Activated CD4-positive, alpha-beta memory T cell treated with anti-CD3 and anti-CD28 coated beads for 36 hours (primary cell): ENCODE measurements around the gene ECI1. TPM values are rescaled to one million over a fixed set of nuclear protein-coding genes. Genes with fewer than 3 reads are reported as not detected.
"Not testable (repeated sequence)": the region's sequence is repeated elsewhere in the genome, so short reads cannot be mapped to it uniquely, and the experiment has no call there.

ENCODE experiments used
- CTCF ChIA-PET: fragments of 350-600 bp; sonication (Branson Sonifier 250); formaldehyde crosslinking; loops from one replicate; lab custom pipeline; 2021; ENCODE audit warnings: antibody characterized with exemption, inconsistent platforms; lab: Charles Lee
- POLR2A ChIA-PET: fragments of 350-600 bp; sonication (Branson Sonifier 250); formaldehyde crosslinking; loops from one replicate; lab custom pipeline; 2021; ENCODE audit warnings: antibody characterized with exemption; lab: Charles Lee
- DNase-seq: peaks from one replicate; pipeline ENCODE4 v3.0.0-alpha.2; 2020
- H3K27ac Mint-ChIP-seq: one replicate; pipeline ENCODE4 v1.8.0; 2021; ENCODE audit warnings: mixed read lengths
- H3K27me3 Mint-ChIP-seq: one replicate; pipeline ENCODE4 v1.8.0; 2021; ENCODE audit warnings: mixed read lengths
- H3K36me3 Mint-ChIP-seq: one replicate; pipeline ENCODE4 v1.8.0; 2021; ENCODE audit warnings: mixed read lengths
- H3K4me1 Mint-ChIP-seq: one replicate; pipeline ENCODE4 v1.8.0; 2021; ENCODE audit warnings: low read depth, mixed read lengths
- H3K4me3 Mint-ChIP-seq: one replicate; pipeline ENCODE4 v1.8.0; 2021; ENCODE audit warnings: mild to moderate bottlenecking, mixed read lengths
- H3K9me3 Mint-ChIP-seq: one replicate; pipeline ENCODE4 v1.8.0; 2021; ENCODE audit warnings: mixed read lengths
- intact Hi-C: fragments of 100-400 bp; cut with micrococcal nuclease; formaldehyde crosslinking; loops from one replicate; pipeline ENCODE4 v1.15.1; 2023
- total RNA-seq, 2 experiments: library from RNA; stranded (reverse); gene quantifications; one replicate each; pipeline ENCODE4 v1.2.3, GENCODE V29; 2021

The ECI1 gene
- total RNA-seq, 2 experiments from 2014 or later = 50.7 to 52.5 TPM

DNA sequence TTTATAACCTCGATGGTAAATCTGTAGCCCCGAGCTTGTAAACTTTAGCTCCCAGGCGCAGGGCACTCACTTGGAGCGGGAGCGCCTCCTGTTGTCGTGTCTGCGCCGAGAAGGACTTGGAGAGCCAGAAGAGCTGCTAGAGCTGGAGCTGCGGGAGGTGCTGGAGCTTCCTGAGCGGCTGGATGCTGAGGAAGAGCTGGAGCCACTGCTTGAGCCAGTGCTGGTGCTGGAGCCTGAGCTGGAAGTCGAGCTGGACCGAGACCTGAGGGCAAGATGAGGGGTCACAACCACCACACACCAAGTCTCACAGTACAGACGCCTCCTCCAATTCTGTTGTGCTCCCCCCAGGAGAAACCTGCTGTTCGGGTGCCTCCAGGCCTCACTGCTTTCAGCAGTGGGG is 11.6 kb upstream of the ECI1 start:
- intact Hi-C loops, DNase-seq, H3K27me3 Mint-ChIP-seq, H3K9me3 Mint-ChIP-seq, H3K4me3 Mint-ChIP-seq, H3K27ac Mint-ChIP-seq: not testable (repeated sequence)
- peaks cover 70% of the 10 kb centered on the region for H3K36me3 Mint-ChIP-seq
- POLR2A ChIA-PET = interaction anchor here (1.5 to 2.7 kb wide), 2 partner anchors 12 to 48 kb away, joined by 5 to 13 read pairs; partner anchors contain the start of genes ECI1 and PGP
- CTCF ChIA-PET = interaction anchor here (1.1 to 1.4 kb wide), 2 partner anchors 12 to 82 kb away, joined by 4 to 5 read pairs; partner anchors contain the start of gene ECI1
- peaks cover 26% of the 10 kb centered on the region for H3K4me1 Mint-ChIP-seq

DNA sequence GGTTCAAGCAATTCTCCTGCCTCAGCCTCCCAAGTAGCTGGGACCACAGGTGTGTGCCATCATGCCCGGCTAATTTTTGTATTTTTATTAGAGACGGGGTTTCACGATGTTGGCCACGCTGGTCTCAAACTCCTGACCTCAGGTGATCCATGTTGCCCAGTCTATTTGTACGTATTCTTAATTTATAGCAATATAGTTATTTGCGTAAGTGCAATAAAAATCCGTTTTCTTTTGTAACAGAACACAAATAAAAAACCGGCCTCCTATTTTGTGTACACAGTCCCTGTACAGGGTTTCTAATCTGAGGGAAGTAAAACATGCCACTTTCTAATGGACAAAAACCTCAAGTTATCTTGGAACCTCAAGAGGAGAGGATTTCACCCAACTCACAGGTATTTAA is 8.9 kb upstream of the ECI1 start:
- peaks cover 78% of the 10 kb centered on the region for H3K36me3 Mint-ChIP-seq
- no peak overlapping the region for H3K27ac Mint-ChIP-seq
- CTCF ChIA-PET = no interaction called here
- POLR2A ChIA-PET = interaction anchor here (0.7 kb wide), 1 partner anchor 10 kb away, joined by 3 read pairs; no protein-coding TSS in a partner anchor
- no peak overlapping the region for H3K4me3 Mint-ChIP-seq
- intact Hi-C loops = no loop called here
- H3K27me3 Mint-ChIP-seq = no peaks in the 10 kb centered on the region
- peaks cover 9% of the 10 kb centered on the region for H3K4me1 Mint-ChIP-seq
- H3K9me3 Mint-ChIP-seq = no peaks in the 10 kb centered on the region
- DNase-seq = no peak

DNA sequence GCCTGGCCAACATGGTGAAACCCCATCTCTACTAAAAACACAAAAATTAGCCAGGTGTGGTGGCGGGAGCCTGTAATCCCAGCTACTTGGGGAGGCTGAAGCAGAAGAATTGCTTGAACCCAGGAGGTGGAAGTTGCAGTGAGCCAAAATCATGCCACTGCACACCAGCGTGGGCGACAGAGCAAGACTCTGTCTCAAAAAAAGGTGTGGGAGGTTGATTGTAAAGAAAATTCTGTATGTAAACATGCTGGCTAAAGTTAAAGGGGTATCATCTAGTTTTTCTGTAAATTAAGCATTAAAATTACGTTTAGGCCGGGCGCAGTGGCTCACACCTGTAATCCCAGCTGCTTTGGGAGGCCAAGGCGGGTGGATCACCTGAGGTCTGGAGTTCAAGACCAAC is 7.1 kb upstream of the ECI1 start:
- H3K27me3 Mint-ChIP-seq, H3K4me1 Mint-ChIP-seq, intact Hi-C loops, CTCF ChIA-PET, H3K27ac Mint-ChIP-seq, DNase-seq, H3K9me3 Mint-ChIP-seq, H3K4me3 Mint-ChIP-seq: not testable (repeated sequence)
- POLR2A ChIA-PET = interaction anchor here (1.2 kb wide), 1 partner anchor 11 kb away, joined by 3 read pairs; no protein-coding TSS in a partner anchor
- peaks cover 74% of the 10 kb centered on the region for H3K36me3 Mint-ChIP-seq

DNA sequence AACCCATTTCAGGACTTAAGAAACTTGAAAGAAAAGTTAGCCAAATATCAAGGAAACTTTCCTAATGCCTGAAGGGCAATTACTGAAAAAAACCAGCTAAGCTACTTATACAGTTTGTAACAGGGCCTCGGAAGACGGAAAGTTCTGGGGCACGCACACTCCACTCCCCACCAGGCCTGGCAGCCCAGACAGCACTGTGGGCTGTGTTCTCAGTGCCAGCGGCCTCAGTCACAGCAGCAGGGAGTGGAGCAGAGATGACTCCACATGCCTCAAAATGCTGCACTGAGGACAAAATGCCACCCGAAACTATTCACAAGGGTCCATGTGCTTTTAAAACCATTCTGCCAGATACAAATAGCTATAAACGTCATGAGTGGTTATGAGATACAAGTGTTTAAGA is 6.3 kb upstream of the ECI1 start:
- Mint-ChIP-seq H3K9me3 (no peaks in the 10 kb centered on the region), H3K4me3 (no peak overlapping the region), H3K36me3 (peaks cover 72% of the 10 kb centered on the region), H3K27ac (no peak overlapping the region), H3K4me1 (no peaks in the 10 kb centered on the region), H3K27me3 (no peaks in the 10 kb centered on the region)
- ChIA-PET POLR2A (interaction anchor here (1.2 kb wide), 1 partner anchor 10 kb away, joined by 3 read pairs; no protein-coding TSS in a partner anchor), CTCF (no interaction called here)
- intact Hi-C loops = no loop called here
- DNase-seq = no peak

DNA sequence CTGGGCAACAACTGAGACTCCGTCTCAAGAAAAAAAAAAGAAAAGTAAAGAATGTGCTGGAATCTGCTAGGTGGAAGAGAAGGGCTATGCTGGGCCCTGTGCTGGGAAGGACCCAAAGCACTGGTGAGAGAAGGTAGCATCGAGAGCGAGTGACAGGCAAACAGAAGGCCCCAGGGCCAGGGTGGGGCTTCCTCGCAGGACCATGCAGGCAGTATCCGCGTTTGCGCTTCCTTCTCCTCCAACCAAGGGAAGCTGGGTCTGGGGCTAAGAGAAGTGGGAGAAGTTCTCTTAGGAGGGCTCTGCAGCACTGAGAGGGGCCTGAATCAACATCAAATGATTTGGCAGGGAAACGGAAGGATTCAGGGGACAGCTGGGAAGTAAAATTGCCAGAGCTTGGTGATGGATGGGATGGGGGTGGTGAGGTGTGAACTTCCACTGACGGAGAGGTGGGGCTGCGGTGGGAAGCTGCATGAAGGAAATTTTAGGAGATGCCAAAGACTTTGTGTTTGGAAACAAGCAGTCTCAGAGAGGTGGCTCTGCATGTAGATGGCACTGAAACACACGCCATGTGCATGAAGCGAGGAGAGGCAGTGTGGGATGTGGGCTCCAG is 5.2 kb upstream of the ECI1 start:
- ChIA-PET POLR2A (no interaction called here), CTCF (no interaction called here)
- H3K27me3 Mint-ChIP-seq = no peaks in the 10 kb centered on the region
- intact Hi-C loops = no loop called here
- peak overlapping the region; percentile 30 for H3K27ac Mint-ChIP-seq
- peaks cover 4% of the 10 kb centered on the region for H3K4me1 Mint-ChIP-seq
- no peak overlapping the region for H3K4me3 Mint-ChIP-seq
- no peaks in the 10 kb centered on the region for H3K9me3 Mint-ChIP-seq
- H3K36me3 Mint-ChIP-seq = peaks cover 63% of the 10 kb centered on the region
- no peak for DNase-seq

DNA sequence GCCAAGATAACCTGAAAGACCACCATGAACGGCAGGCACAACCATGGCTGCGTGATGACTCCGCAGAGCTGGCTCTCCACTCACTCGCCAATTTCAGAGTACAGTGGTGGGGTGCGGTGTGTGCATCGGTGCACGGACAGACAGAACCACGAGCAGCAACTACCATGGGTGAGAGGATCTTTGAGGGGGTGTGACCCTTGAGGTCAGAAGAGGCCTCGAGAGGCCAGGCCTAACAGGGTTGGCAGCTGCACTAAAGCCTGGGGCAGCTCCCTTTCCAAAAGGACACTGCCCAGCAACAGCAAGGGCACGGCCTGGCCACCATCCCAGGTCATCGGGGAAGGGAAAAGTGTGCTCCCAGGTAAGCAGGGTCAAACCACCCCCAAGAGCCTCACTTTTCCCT is 1.9 kb upstream of the ECI1 start:
- H3K36me3 Mint-ChIP-seq = peaks cover 43% of the 10 kb centered on the region
- peaks cover 10% of the 10 kb centered on the region for H3K4me1 Mint-ChIP-seq
- ChIA-PET CTCF (interaction anchor here (4.0 kb wide), 1 partner anchor 58 kb away, joined by 31 read pairs; the partner anchor contains the start of gene CASKIN1), POLR2A (interaction anchor here (0.8 to 2.2 kb wide), 3 partner anchors 29 to 48 kb away, joined by 3 to 6 read pairs (median 3); partner anchors contain the start of gene MLST8)
- no peak for DNase-seq
- H3K27ac Mint-ChIP-seq = peak overlapping the region; percentile 58
- H3K4me3 Mint-ChIP-seq = no peak overlapping the region
- intact Hi-C loops = loop anchor here (5.0 kb wide), 1 partner anchor 46 kb away; the partner anchor contains the start of gene MLST8
- no peaks in the 10 kb centered on the region for H3K9me3 Mint-ChIP-seq
- no peaks in the 10 kb centered on the region for H3K27me3 Mint-ChIP-seq

DNA sequence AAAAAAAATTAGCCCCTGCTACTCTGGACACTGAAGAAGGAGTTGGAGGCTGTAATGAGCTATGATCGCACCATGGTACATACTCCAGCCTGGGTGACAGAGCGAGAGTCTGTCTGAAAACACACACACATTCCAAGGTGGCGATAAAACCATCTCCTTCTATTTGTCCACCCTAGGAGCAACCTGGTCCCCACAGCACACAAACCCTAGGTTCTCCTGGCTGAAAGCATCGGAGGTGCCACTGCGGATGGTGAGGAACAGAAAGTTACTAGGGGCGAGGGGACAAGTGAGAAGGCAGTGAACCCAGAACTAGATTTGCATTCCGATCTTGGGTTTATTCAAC is 1.4 kb upstream of the ECI1 start:
- no peak overlapping the region for H3K4me3 Mint-ChIP-seq
- H3K27ac Mint-ChIP-seq = peak overlapping the region; percentile 58
- intact Hi-C loops = loop anchor here (5.0 kb wide), 1 partner anchor 45 kb away; the partner anchor contains the start of gene MLST8

DNA sequence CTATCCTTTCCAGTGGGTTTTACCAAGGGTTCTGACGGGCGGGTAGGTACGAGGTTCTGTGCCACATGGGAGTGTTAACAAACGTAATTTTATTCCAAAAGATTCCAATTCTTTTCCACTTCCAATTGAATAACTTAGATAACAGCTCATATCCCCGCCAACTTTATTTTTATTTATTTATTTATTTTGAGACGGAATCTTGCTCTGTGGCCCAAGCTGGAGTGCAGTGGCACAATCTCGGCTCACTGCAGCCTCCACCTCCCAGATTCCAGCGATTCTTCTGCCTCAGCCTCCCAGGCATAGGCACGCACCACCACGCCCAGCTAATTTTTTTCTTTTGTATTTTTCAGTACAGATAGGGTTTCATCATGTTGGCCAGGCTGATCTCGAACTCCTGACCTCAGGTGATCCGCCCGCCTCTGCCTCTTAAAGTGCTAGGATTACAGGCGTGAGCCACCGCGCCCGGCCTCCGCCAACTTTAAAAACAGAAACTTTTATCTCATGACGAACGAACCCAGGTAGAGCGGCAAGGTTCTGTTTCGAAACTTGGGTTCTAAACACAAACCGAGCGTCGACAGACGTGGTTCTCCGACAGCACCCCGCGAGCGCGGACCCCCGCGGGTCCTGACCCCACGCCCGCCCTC is 613 bp downstream of the ECI1 start:
- peaks cover 21% of the 10 kb centered on the region for H3K36me3 Mint-ChIP-seq
- H3K27ac Mint-ChIP-seq = peak overlapping the region; percentile 89
- intact Hi-C loops = loop anchor here (2.0 to 5.0 kb wide), 3 partner anchors 18 to 43 kb away; partner anchors contain the start of genes E4F1, MLST8 and RNPS1
- ChIA-PET CTCF (interaction anchor here (0.6 to 4.0 kb wide), 11 partner anchors 12 to 251 kb away, joined by 3 to 31 read pairs (median 4); partner anchors contain the start of genes ABCA3, CASKIN1 and PGP), POLR2A (interaction anchor here (0.6 to 3.1 kb wide), 9 partner anchors 9 to 209 kb away, joined by 3 to 13 read pairs (median 4); partner anchors contain the start of genes E4F1, MLST8 and TEDC2)
- no peaks in the 10 kb centered on the region for H3K9me3 Mint-ChIP-seq
- peaks cover 10% of the 10 kb centered on the region for H3K4me1 Mint-ChIP-seq
- H3K27me3 Mint-ChIP-seq = no peaks in the 10 kb centered on the region
- peak; percentile 49 for DNase-seq
- H3K4me3 Mint-ChIP-seq = peak overlapping the region; percentile 88

More for the DNA sequence above, 1.4 kb upstream of the ECI1 start:
- no peaks in the 10 kb centered on the region for H3K9me3 Mint-ChIP-seq
- CTCF ChIA-PET = interaction anchor here (0.7 to 4.0 kb wide), 5 partner anchors 27 to 355 kb away, joined by 3 to 31 read pairs (median 3); partner anchors contain the start of gene CASKIN1
- H3K4me1 Mint-ChIP-seq = peaks cover 10% of the 10 kb centered on the region
- no peaks in the 10 kb centered on the region for H3K27me3 Mint-ChIP-seq
- peaks cover 38% of the 10 kb centered on the region for H3K36me3 Mint-ChIP-seq
- POLR2A ChIA-PET = interaction anchor here (0.8 to 3.1 kb wide), 8 partner anchors 9 to 58 kb away, joined by 3 to 13 read pairs (median 5); partner anchors contain the start of gene MLST8
- no peak for DNase-seq

DNA sequence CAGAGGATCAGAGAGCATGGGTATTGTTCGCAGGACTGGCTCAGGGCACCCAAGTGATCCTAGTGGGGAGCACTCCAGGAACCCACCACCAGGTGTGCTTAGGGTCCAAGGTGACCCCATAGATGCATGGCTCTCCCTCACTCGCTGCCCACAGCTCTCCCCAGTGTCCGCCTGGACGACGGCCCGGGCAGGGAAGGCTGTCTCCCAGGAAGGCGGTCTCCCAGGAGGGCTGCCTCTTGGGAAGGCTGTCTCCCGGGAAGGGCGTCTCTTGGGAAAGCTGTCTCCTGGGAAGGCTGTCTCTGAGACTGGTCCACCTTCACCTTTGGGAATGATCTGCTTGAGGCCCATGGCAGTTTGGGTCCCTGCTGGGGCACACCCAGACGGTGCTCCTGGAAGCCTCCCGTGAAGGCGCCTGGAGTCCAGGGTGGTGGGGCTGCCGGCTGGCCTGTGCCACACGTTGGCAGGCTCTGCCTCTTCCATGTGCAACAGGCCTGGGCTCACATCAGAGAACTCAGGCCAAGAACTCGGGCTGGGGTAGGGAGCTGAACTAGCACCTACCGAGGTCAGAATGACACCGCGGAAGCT is 5.0 kb downstream of the ECI1 start:
- intact Hi-C loops = no loop called here
- Mint-ChIP-seq H3K4me1 (peaks cover 6% of the 10 kb centered on the region), H3K36me3 (peaks cover 3% of the 10 kb centered on the region), H3K27ac (no peak overlapping the region), H3K27me3 (no peaks in the 10 kb centered on the region), H3K4me3 (no peak overlapping the region), H3K9me3 (no peaks in the 10 kb centered on the region)
- CTCF ChIA-PET = no interaction called here
- POLR2A ChIA-PET = no interaction called here
- DNase-seq = no peak

DNA sequence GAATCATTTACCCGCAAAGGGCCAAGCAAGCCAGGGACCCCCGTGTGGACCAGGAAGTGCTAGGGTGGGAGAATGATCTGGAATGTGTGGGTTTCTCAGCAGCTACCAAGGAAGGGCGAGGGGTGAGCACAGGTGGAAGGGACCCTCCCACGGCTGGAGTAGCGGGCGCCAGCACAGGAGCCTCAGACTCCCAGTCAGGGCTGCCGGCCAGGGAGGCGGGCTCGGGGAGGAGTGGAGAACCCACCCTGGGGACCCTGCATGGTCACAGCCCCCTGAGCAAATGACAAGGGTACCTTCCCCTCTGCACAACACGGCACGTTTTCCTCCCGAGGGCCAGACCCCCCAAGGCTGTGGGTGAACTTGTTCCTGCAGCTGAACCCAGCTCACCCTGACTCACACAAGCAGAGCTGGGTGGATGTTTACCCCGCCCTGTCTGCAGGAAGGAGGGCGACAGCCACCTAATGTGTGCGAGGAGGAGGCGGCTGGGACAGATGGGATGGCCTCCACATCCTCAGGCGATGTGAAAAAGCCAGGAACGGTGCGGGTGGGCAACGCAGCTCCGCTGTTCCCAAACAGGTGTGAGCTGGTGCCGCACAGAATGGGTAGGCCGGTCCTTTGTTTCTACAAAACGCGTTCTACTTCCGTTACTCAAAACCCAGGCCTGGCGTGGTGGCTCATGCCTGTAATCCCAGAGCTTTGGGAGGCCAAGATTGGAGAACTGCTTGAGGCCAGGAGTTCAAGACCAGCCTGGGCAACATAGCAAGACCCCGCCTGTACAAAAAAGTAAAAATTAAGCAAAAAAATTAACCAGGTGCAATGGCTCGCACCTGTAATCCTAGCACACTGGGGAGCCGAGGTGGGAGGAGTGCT is 6.2 kb downstream of the ECI1 start:
- DNase-seq = no peak
- peaks cover 3% of the 10 kb centered on the region for H3K36me3 Mint-ChIP-seq
- peaks cover 3% of the 10 kb centered on the region for H3K4me1 Mint-ChIP-seq
- POLR2A ChIA-PET = no interaction called here
- H3K27ac Mint-ChIP-seq = no peak overlapping the region
- CTCF ChIA-PET = interaction anchor here (1.2 kb wide), 1 partner anchor 51 kb away, joined by 3 read pairs; no protein-coding TSS in a partner anchor
- intact Hi-C loops = no loop called here
- no peaks in the 10 kb centered on the region for H3K27me3 Mint-ChIP-seq
- H3K9me3 Mint-ChIP-seq = no peaks in the 10 kb centered on the region
- no peak overlapping the region for H3K4me3 Mint-ChIP-seq

DNA sequence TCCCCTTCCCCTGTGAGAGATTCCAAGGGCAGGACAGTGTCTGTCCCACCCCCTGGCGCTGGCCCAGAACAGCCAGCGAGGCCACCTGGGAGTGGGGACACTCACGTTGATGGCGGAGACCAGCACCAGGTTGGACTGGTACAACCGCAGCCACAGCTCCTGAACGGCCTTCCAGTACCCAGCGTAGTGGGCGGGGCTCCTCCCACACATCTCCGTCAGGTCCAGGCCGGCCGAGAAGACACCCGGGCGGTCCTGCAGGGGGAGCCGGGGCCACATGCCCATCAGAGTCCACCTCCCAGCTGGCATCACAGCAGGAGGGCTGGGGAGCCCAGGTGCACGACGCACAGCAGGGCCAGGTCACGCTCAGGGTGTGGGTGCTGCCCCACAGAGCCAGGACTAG is 7.1 kb downstream of the ECI1 start:
- H3K27me3 Mint-ChIP-seq = no peaks in the 10 kb centered on the region
- POLR2A ChIA-PET = no interaction called here
- H3K9me3 Mint-ChIP-seq = no peaks in the 10 kb centered on the region
- no peaks in the 10 kb centered on the region for H3K4me1 Mint-ChIP-seq
- intact Hi-C loops = no loop called here
- H3K36me3 Mint-ChIP-seq = peaks cover 3% of the 10 kb centered on the region
- no peak overlapping the region for H3K27ac Mint-ChIP-seq
- H3K4me3 Mint-ChIP-seq = no peak overlapping the region
- DNase-seq = no peak
- CTCF ChIA-PET = no interaction called here
